ENCODE data around the gene DTX3.

- TF ChIP-seq CTCF (conservative IDR thresholded peaks at IDR 0.05; ENCODE audit: low read depth, low read length) (no peak), EZH2 (IDR thresholded peaks at IDR 0.05; ENCODE audit: borderline replicate concordance, low read depth, low read length, poor library complexity, severe bottlenecking) (no peak)
Measured at GRCh38 chr12:57604992-57605810, 577 bp downstream of the DTX3 start.
